BE2C (cell line): ENCODE results near the gene TXLNB.

ENCODE experiments used
- DNase-seq: peaks from one replicate; pipeline ENCODE4 v3.0.0-alpha.2; 2020
- H3K27me3 ChIP-seq: fragments of 250-450 bp; sonication (Bioruptor Pico); 2 replicates; pipeline ENCODE4 v1.5.1; 2020; ENCODE audit warnings: mild to moderate bottlenecking
- H3K36me3 ChIP-seq: fragments of 250-450 bp; sonication (Bioruptor Pico); 2 replicates; pipeline ENCODE4 v1.5.1; 2020; ENCODE audit warnings: mild to moderate bottlenecking
- H3K4me1 ChIP-seq: fragments of 250-450 bp; sonication (Bioruptor Pico); 2 replicates; pipeline ENCODE4 v1.5.1; 2020
- H3K4me3 ChIP-seq: 2 replicates; pipeline ENCODE4 v1.5.1; 2011; ENCODE audit warnings: low read depth, low read length
- H3K9me3 ChIP-seq: fragments of 250-450 bp; sonication (Bioruptor Pico); 2 replicates; pipeline ENCODE4 v1.5.1; 2020
- CTCF ChIP-seq: IDR thresholded peaks from 2 replicates; pipeline ENCODE4 v1.5.1; 2012; ENCODE audit warnings: mild to moderate bottlenecking, low read depth, low read length

Gene TXLNB

GRCh38 chr6:139271056-139271455, 20.7 kb downstream of the TXLNB start:
- no peak for DNase-seq
- H3K4me1 ChIP-seq: no peaks in the 10 kb centered on the region
- no peak overlapping the region for H3K4me3 ChIP-seq
- H3K9me3 ChIP-seq: no peaks in the 10 kb centered on the region
- no peaks in the 10 kb centered on the region for H3K36me3 ChIP-seq
- TF ChIP-seq CTCF: no peak
- no peaks in the 10 kb centered on the region; the same call in 1 of the 2 replicates for H3K27me3 ChIP-seq

GRCh38 chr6:139270249-139270648, 21.5 kb downstream of the TXLNB start:
- H3K4me1 ChIP-seq: no peaks in the 10 kb centered on the region
- no peaks in the 10 kb centered on the region for H3K36me3 ChIP-seq
- no peaks in the 10 kb centered on the region; the same call in 1 of the 2 replicates for H3K27me3 ChIP-seq
- no peaks in the 10 kb centered on the region for H3K9me3 ChIP-seq
- no peak for TF ChIP-seq CTCF
- H3K4me3 ChIP-seq: no peak overlapping the region
- no peak for DNase-seq

GRCh38 chr6:139265512-139266190, 26.1 kb downstream of the TXLNB start:
- no peaks in the 10 kb centered on the region for H3K27me3 ChIP-seq
- TF ChIP-seq CTCF: no peak
- H3K4me1 ChIP-seq: no peaks in the 10 kb centered on the region
- no peak overlapping the region for H3K4me3 ChIP-seq
- no peak for DNase-seq
- no peaks in the 10 kb centered on the region for H3K9me3 ChIP-seq
- H3K36me3 ChIP-seq: no peaks in the 10 kb centered on the region

- TF ChIP-seq CTCF: no peak
- no peak overlapping the region for H3K4me3 ChIP-seq
- no peaks in the 10 kb centered on the region for H3K4me1 ChIP-seq
- no peaks in the 10 kb centered on the region for H3K36me3 ChIP-seq
- DNase-seq: no peak
- no peaks in the 10 kb centered on the region for H3K9me3 ChIP-seq
- H3K27me3 ChIP-seq: no peaks in the 10 kb centered on the region
These were observed 29.1 kb downstream of the TXLNB start for GRCh38 chr6:139262519-139263300.

GRCh38 chr6:139257821-139258398, 33.9 kb downstream of the TXLNB start:
- no peak for TF ChIP-seq CTCF
- H3K4me1 ChIP-seq: no peaks in the 10 kb centered on the region
- H3K9me3 ChIP-seq: no peaks in the 10 kb centered on the region
- H3K36me3 ChIP-seq: no peaks in the 10 kb centered on the region
- DNase-seq: no peak
- H3K27me3 ChIP-seq: no peaks in the 10 kb centered on the region
- no peak overlapping the region for H3K4me3 ChIP-seq

- no peak overlapping the region for H3K4me3 ChIP-seq
- H3K36me3 ChIP-seq: no peaks in the 10 kb centered on the region
- H3K4me1 ChIP-seq: no peaks in the 10 kb centered on the region
- no peaks in the 10 kb centered on the region for H3K27me3 ChIP-seq
- TF ChIP-seq CTCF: no peak
- H3K9me3 ChIP-seq: no peaks in the 10 kb centered on the region
- DNase-seq: no peak
These were observed 34.5 kb downstream of the TXLNB start for GRCh38 chr6:139257291-139257690.
